Suppressor macrophage treated with lipopolysaccharide for 4 hours (primary cell): ENCODE measurements around the gene WWOX.
A peak's percentile ranks its signal among the peaks of the same experiment; 100 is the strongest.

Experiments
- DNase-seq: peaks from one replicate; pipeline ENCODE4 v3.0.0-alpha.2; 2020

The WWOX gene

GRCh38 chr16:78638371-78638770, 538.9 kb downstream of the WWOX start:
- no peak for DNase-seq

- DNase-seq = no peak
Measured at GRCh38 chr16:78639775-78640174, 540.3 kb downstream of the WWOX start.

- DNase-seq = no peak
Measured at GRCh38 chr16:78640886-78641285, 541.4 kb downstream of the WWOX start.

GRCh38 chr16:78641433-78641832, 542.0 kb downstream of the WWOX start:
- DNase-seq = no peak

- no peak for DNase-seq
Measured at GRCh38 chr16:78642621-78643285, 543.3 kb downstream of the WWOX start.

GRCh38 chr16:78645657-78646056, 546.2 kb downstream of the WWOX start:
- no peak for DNase-seq

- peak; percentile 43 for DNase-seq
Measured at GRCh38 chr16:78647019-78647418, 547.6 kb downstream of the WWOX start.

- no peak for DNase-seq
Measured at GRCh38 chr16:78647491-78647890, 548.0 kb downstream of the WWOX start.

- DNase-seq = no peak
Measured at GRCh38 chr16:78648517-78648916, 549.1 kb downstream of the WWOX start.

GRCh38 chr16:78650339-78651074, 551.1 kb downstream of the WWOX start:
- DNase-seq = no peak

GRCh38 chr16:78654929-78655328, 555.5 kb downstream of the WWOX start:
- no peak for DNase-seq

GRCh38 chr16:78655331-78656113, 556.1 kb downstream of the WWOX start:
- no peak for DNase-seq

GRCh38 chr16:78656887-78657286, 557.4 kb downstream of the WWOX start:
- DNase-seq = no peak

- DNase-seq = no peak
Measured at GRCh38 chr16:78659216-78659615, 559.8 kb downstream of the WWOX start.

- DNase-seq = no peak
Measured at GRCh38 chr16:78659668-78660217, 560.3 kb downstream of the WWOX start.

GRCh38 chr16:78660795-78661194, 561.3 kb downstream of the WWOX start:
- DNase-seq = no peak

- no peak for DNase-seq
Measured at GRCh38 chr16:78663690-78664089, 564.2 kb downstream of the WWOX start.

- no peak for DNase-seq
Measured at GRCh38 chr16:78664811-78665772, 565.6 kb downstream of the WWOX start.

GRCh38 chr16:78666318-78666717, 566.9 kb downstream of the WWOX start:
- DNase-seq = no peak

- no peak for DNase-seq
Measured at GRCh38 chr16:78667675-78668074, 568.2 kb downstream of the WWOX start.

GRCh38 chr16:78668393-78668792, 568.9 kb downstream of the WWOX start:
- no peak for DNase-seq

- no peak for DNase-seq
Measured at GRCh38 chr16:78669994-78670393, 570.5 kb downstream of the WWOX start.
